GM23248 (cell line): ENCODE data around the gene LAMA2.

Source experiments
- EZH2 ChIP-seq: fragments of 200-600 bp; sonication (generic); IDR thresholded peaks from 2 replicates; pipeline ENCODE4 v1.6.1; 2018; ENCODE audit warnings: antibody characterized with exemption, mild to moderate bottlenecking; ENCODE audit not compliant: insufficient read depth, poor library complexity, severe bottlenecking
- EZH2phosphoT487 ChIP-seq: fragments of 200-600 bp; sonication (generic); IDR thresholded peaks from 2 replicates; pipeline ENCODE4 v1.6.1; 2018; ENCODE audit warnings: antibody characterized with exemption, moderate library complexity, mild to moderate bottlenecking, low read depth; ENCODE audit not compliant: insufficient read depth

GRCh38 chr6:129153257-129153656, 270.3 kb downstream of the LAMA2 start:
- TF ChIP-seq EZH2 (no peak), EZH2phosphoT487 (no peak)
